HCT116 (cell line): ENCODE results near the gene GRHL3. TPM values are rescaled to one million over a fixed set of nuclear protein-coding genes. Genes with fewer than 3 reads are reported as not detected.

Experiments used
- ATAC-seq: fragments of 200-7000 bp; cut with Tn5 transposase; 2 replicates; pipeline ENCODE4 v1.9.1; 2020; ENCODE audit warnings: mild to moderate bottlenecking, moderate library complexity
- BruUV-seq: library from RNA; stranded (reverse); fragments of 400-500 nt; replicated peaks from 2 replicates; lab custom pipeline; 2021; lab: Mats Ljungman, UMichigan
- CTCF ChIA-PET: fragments of 300-600 bp; sonication (Branson Sonifier 250); formaldehyde crosslinking; loops from one replicate; lab custom pipeline; 2021; ENCODE audit warnings: antibody characterized with exemption; lab: Charles Lee
- POLR2A ChIA-PET: fragments of 300-600, 350-600 bp; sonication (Branson Sonifier 250); formaldehyde crosslinking; loops from one replicate; lab custom pipeline; 2021; ENCODE audit warnings: antibody characterized with exemption; lab: Charles Lee
- RAD21 ChIA-PET, 2 experiments: fragments of 300-600 bp; sonication (Branson Sonifier 250); formaldehyde crosslinking; loops; one replicate each; lab custom pipeline; 2023; ENCODE audit warnings: low total read pairs in 2 of 2; ENCODE audit not compliant: uncharacterized antibody in 2 of 2, unreplicated experiment in 2 of 2, low non-redundant PET in 1 of 2; lab: Charles Lee
- DNase-seq: peaks from one replicate; pipeline ENCODE4 v3.0.0-alpha.2; 2010; ENCODE audit warnings: low read depth, low spot score
- H2AFZ ChIP-seq: fragments of 200-600 bp; shearing (Covaris generic), sonication (generic); 2 replicates; pipeline ENCODE4 v1.6.1; 2017; ENCODE audit warnings: low read depth, mixed run types, mixed read lengths, antibody characterized with exemption, low read length; ENCODE audit not compliant: poor library complexity, severe bottlenecking
- H3K27ac ChIP-seq: 2 replicates; pipeline ENCODE4 v1.5.1; 2012; ENCODE audit warnings: low read depth, low read length
- H3K27me3 ChIP-seq: fragments of 200-600 bp; sonication (generic); 2 replicates; pipeline ENCODE4 v1.6.1; 2016; ENCODE audit warnings: mixed run types, low read length, mixed read lengths; ENCODE audit not compliant: insufficient read depth
- H3K36me3 ChIP-seq, 2 experiments: fragments of 200-500 bp in 1 of 2; fragments of 200-600 bp in 1 of 2; sonication (Bioruptor generic) in 1 of 2; sonication (generic) in 1 of 2; 2 replicates each; pipeline versions ENCODE4 v1.5.1 to v1.6.1; 2014 to 2016; ENCODE audit warnings: low read length in 2 of 2, inconsistent platforms in 1 of 2, mixed read lengths in 1 of 2, mixed run types in 1 of 2; ENCODE audit not compliant: insufficient read depth in 2 of 2, control insufficient read depth in 1 of 2
- H3K4me1 ChIP-seq, 2 experiments: fragments of 200-600 bp in 1 of 2; sonication (generic) in 1 of 2; 2 replicates each; pipeline versions ENCODE4 v1.5.1 to v1.6.1; 2012 to 2017; ENCODE audit warnings: low read length in 2 of 2, inconsistent platforms in 1 of 2, mild to moderate bottlenecking in 1 of 2, mixed read lengths in 1 of 2, mixed run types in 1 of 2, moderate library complexity in 1 of 2; ENCODE audit not compliant: insufficient read depth in 2 of 2, control insufficient read depth in 1 of 2
- H3K4me2 ChIP-seq: fragments of 200-600 bp; sonication (generic); 2 replicates; pipeline ENCODE4 v1.6.1; 2017; ENCODE audit warnings: mixed run types, low read length, mixed read lengths
- H3K4me3 ChIP-seq, 2 experiments: fragments of 200-600 bp in 1 of 2; sonication (generic) in 1 of 2; replicated peaks in 1 of 2; 2 replicates each; pipeline ENCODE4 v1.5.1; 2011 to 2016; ENCODE audit warnings: low read length in 2 of 2, control low read depth in 1 of 2, low read depth in 1 of 2, mild to moderate bottlenecking in 1 of 2, mixed read lengths in 1 of 2, mixed run types in 1 of 2
- H3K79me2 ChIP-seq: fragments of 200-600 bp; sonication (generic); 2 replicates; pipeline ENCODE4 v1.6.1; 2017; ENCODE audit warnings: mild to moderate bottlenecking, mixed run types, low read length, moderate library complexity, mixed read lengths; ENCODE audit not compliant: insufficient read depth
- H3K9ac ChIP-seq: fragments of 200-600 bp; sonication (generic); 2 replicates; pipeline ENCODE4 v1.6.1; 2016; ENCODE audit warnings: low read length, mixed read lengths
- H3K9me2 ChIP-seq: fragments of 200-600 bp; sonication (generic), shearing (Covaris generic); 2 replicates; pipeline ENCODE4 v1.6.1; 2017; ENCODE audit warnings: mixed run types, mild to moderate bottlenecking, moderate library complexity; ENCODE audit not compliant: insufficient read depth
- H3K9me3 ChIP-seq, 2 experiments: fragments of 200-500 bp in 1 of 2; fragments of 200-600 bp in 1 of 2; sonication (Bioruptor generic) in 1 of 2; sonication (generic) in 1 of 2; 2 replicates each; pipeline ENCODE4 v1.6.1; 2014 to 2017; ENCODE audit warnings: low read length in 2 of 2, mixed read lengths in 2 of 2, inconsistent platforms in 1 of 2, low read depth in 1 of 2, mild to moderate bottlenecking in 1 of 2, mixed run types in 1 of 2, moderate library complexity in 1 of 2; ENCODE audit not compliant: control insufficient read depth in 1 of 2, insufficient read depth in 1 of 2
- H4K20me1 ChIP-seq: fragments of 200-600 bp; sonication (generic), shearing (Covaris generic); 2 replicates; pipeline ENCODE4 v1.6.1; 2017; ENCODE audit warnings: mixed run types, mild to moderate bottlenecking, moderate library complexity; ENCODE audit not compliant: insufficient read depth
- CTCF ChIP-seq, 3 experiments: fragments of 200-600 bp in 1 of 3; sonication (generic) in 1 of 3; IDR thresholded peaks in 2 of 3; conservative IDR thresholded peaks in 1 of 3; 2 replicates each; pipeline ENCODE4 v1.5.1; 2012 to 2017; ENCODE audit warnings: low read depth in 2 of 3, low read length in 2 of 3, antibody characterized with exemption in 1 of 3, borderline replicate concordance in 1 of 3, control low read depth in 1 of 3, mild to moderate bottlenecking in 1 of 3, mixed read lengths in 1 of 3, mixed run types in 1 of 3, moderate library complexity in 1 of 3; ENCODE audit not compliant: insufficient read depth in 1 of 3
- EGR1 ChIP-seq: IDR thresholded peaks from 2 replicates; pipeline ENCODE4 v1.6.1; 2012; ENCODE audit warnings: low read depth
- ELF1 ChIP-seq: IDR thresholded peaks from 2 replicates; pipeline ENCODE4 v1.6.1; 2012; ENCODE audit warnings: low read depth, borderline replicate concordance
- EZH2 ChIP-seq: fragments of 200-600 bp; sonication (generic); IDR thresholded peaks from 2 replicates; pipeline ENCODE4 v1.6.1; 2017; ENCODE audit warnings: antibody characterized with exemption, mixed run types
- EZH2phosphoT487 ChIP-seq: fragments of 200-600 bp; IDR thresholded peaks from 2 replicates; pipeline ENCODE4 v1.6.1; 2018; ENCODE audit warnings: antibody characterized with exemption, borderline replicate concordance
- FOSL1 ChIP-seq: IDR thresholded peaks from 2 replicates; pipeline ENCODE4 v1.6.1; 2012; ENCODE audit warnings: low read depth
- POLR2A ChIP-seq: IDR thresholded peaks from 2 replicates; pipeline ENCODE4 v1.7.0; 2011; ENCODE audit warnings: borderline replicate concordance; ENCODE audit not compliant: insufficient read depth, insufficient read length; ENCODE audit errors: extremely low read depth
- POLR2AphosphoS5 ChIP-seq: IDR thresholded peaks from 2 replicates; pipeline ENCODE4 v1.6.1; 2011; ENCODE audit warnings: mild to moderate bottlenecking, low read depth, low read length, moderate library complexity
- RAD21 ChIP-seq: IDR thresholded peaks from 2 replicates; pipeline ENCODE4 v1.6.1; 2012; ENCODE audit warnings: low read depth, mild to moderate bottlenecking
- SIN3A ChIP-seq: IDR thresholded peaks from 2 replicates; pipeline ENCODE4 v1.6.1; 2012; ENCODE audit warnings: low read depth
- SP1 ChIP-seq: IDR thresholded peaks from 2 replicates; pipeline ENCODE4 v1.6.1; 2012; ENCODE audit warnings: low read depth
- SRF ChIP-seq: IDR thresholded peaks from 2 replicates; pipeline ENCODE4 v1.6.1; 2012; ENCODE audit warnings: low read depth
- TCF7L2 ChIP-seq: IDR thresholded peaks from 2 replicates; pipeline ENCODE4 v1.7.0; 2011; ENCODE audit warnings: borderline replicate concordance, inconsistent platforms; ENCODE audit not compliant: insufficient read depth, insufficient read length; ENCODE audit errors: extremely low read depth
- YY1 ChIP-seq: IDR thresholded peaks from 2 replicates; pipeline ENCODE4 v1.6.1; 2011; ENCODE audit warnings: low read length, low read depth, moderate library complexity, mild to moderate bottlenecking; ENCODE audit not compliant: insufficient replicate concordance; ENCODE audit errors: extremely low read depth
- ZBTB33 ChIP-seq: IDR thresholded peaks from 2 replicates; pipeline ENCODE4 v1.6.1; 2011; ENCODE audit warnings: mild to moderate bottlenecking, low read length, moderate library complexity; ENCODE audit not compliant: insufficient replicate concordance; ENCODE audit errors: extremely low read depth
- ZFX ChIP-seq: fragments of 450-650 bp; IDR thresholded peaks from 2 replicates; pipeline ENCODE4 v1.6.1; 2017
- ZNF274 ChIP-seq: fragments of 200-500 bp; sonication (Bioruptor generic); IDR thresholded peaks from 2 replicates; pipeline ENCODE4 v1.6.1; 2014; ENCODE audit warnings: mild to moderate bottlenecking, low read depth, low read length, inconsistent platforms
- intact Hi-C: fragments of 100-400 bp; cut with micrococcal nuclease; formaldehyde crosslinking; loops from 2 replicates; pipeline ENCODE4 v1.10.0; 2022
- total RNA-seq: library from RNA; stranded (reverse); gene quantifications from one replicate; pipeline ENCODE4 v1.2.1, GENCODE V29; 2021; ENCODE audit not compliant: unreplicated experiment
- TF ChIP-seq, protein P1 (sequence below): IDR thresholded peaks from 2 replicates; pipeline ENCODE4 v1.6.1; 2012
- TF ChIP-seq, protein P2 (sequence below): IDR thresholded peaks from 2 replicates; pipeline ENCODE4 v1.6.1; 2012
- TF ChIP-seq, protein P3 (sequence below): IDR thresholded peaks from 2 replicates; pipeline ENCODE4 v1.6.1; 2012; ENCODE audit warnings: low read depth

Gene GRHL3
- total RNA-seq, 1 experiment from 2014 or later = 1.0 TPM

- Histone ChIP-seq H3K9me2 (no peaks in the 10 kb centered on the region), H3K4me2 (no peak overlapping the region), H3K4me3 (no peak overlapping the region), H3K4me1 (no peaks in the 10 kb centered on the region), H4K20me1 (no peaks in the 10 kb centered on the region), H2AFZ (no peak overlapping the region), H3K9me3 (no peaks in the 10 kb centered on the region), H3K79me2 (no peaks in the 10 kb centered on the region), H3K27me3 (no peaks in the 10 kb centered on the region), H3K9ac (no peak overlapping the region), H3K27ac (no peak overlapping the region), H3K36me3 (no peaks in the 10 kb centered on the region)
- TF ChIP-seq ZBTB33 (no peak), YY1 (no peak), EZH2 (no peak), ELF1 (no peak), POLR2A (no peak), SRF (no peak), RAD21 (no peak), CTCF (IDR thresholded peaks at IDR 0.05 in 2 of 3, conservative IDR thresholded peaks at IDR 0.05 in 1 of 3; ENCODE audit: borderline replicate concordance in 1 of 3, insufficient read depth in 1 of 3, low read depth in 2 of 3, low read length in 2 of 3) (no peak), SIN3A (no peak), EGR1 (no peak), TCF7L2 (no peak), ZFX (no peak), ZNF274 (no peak), POLR2AphosphoS5 (no peak), SP1 (no peak), EZH2phosphoT487 (no peak), FOSL1 (no peak)
- TF ChIP-seq, protein P1, sequence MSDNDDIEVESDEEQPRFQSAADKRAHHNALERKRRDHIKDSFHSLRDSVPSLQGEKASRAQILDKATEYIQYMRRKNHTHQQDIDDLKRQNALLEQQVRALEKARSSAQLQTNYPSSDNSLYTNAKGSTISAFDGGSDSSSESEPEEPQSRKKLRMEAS = no peak
- TF ChIP-seq, protein P2, sequence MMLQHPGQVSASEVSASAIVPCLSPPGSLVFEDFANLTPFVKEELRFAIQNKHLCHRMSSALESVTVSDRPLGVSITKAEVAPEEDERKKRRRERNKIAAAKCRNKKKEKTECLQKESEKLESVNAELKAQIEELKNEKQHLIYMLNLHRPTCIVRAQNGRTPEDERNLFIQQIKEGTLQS = no peak
- TF ChIP-seq, protein P3, sequence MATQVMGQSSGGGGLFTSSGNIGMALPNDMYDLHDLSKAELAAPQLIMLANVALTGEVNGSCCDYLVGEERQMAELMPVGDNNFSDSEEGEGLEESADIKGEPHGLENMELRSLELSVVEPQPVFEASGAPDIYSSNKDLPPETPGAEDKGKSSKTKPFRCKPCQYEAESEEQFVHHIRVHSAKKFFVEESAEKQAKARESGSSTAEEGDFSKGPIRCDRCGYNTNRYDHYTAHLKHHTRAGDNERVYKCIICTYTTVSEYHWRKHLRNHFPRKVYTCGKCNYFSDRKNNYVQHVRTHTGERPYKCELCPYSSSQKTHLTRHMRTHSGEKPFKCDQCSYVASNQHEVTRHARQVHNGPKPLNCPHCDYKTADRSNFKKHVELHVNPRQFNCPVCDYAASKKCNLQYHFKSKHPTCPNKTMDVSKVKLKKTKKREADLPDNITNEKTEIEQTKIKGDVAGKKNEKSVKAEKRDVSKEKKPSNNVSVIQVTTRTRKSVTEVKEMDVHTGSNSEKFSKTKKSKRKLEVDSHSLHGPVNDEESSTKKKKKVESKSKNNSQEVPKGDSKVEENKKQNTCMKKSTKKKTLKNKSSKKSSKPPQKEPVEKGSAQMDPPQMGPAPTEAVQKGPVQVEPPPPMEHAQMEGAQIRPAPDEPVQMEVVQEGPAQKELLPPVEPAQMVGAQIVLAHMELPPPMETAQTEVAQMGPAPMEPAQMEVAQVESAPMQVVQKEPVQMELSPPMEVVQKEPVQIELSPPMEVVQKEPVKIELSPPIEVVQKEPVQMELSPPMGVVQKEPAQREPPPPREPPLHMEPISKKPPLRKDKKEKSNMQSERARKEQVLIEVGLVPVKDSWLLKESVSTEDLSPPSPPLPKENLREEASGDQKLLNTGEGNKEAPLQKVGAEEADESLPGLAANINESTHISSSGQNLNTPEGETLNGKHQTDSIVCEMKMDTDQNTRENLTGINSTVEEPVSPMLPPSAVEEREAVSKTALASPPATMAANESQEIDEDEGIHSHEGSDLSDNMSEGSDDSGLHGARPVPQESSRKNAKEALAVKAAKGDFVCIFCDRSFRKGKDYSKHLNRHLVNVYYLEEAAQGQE = no peak
- DNase-seq (no peak), ATAC-seq (no peak)
- POLR2A ChIA-PET = interaction anchor here (1.7 kb wide), 1 partner anchor 15 kb away, joined by 3 read pairs; the partner anchor contains the start of gene NIPAL3
- CTCF ChIA-PET = interaction anchor here (1.1 to 1.9 kb wide), 5 partner anchors 9 to 250 kb away, joined by 4 to 8 read pairs (median 6); partner anchors contain the start of gene NIPAL3
- RAD21 ChIA-PET = no interaction called here
- BruUV-seq = no TSS peak
- intact Hi-C loops = no loop called here
These were observed 80.9 kb downstream of the GRHL3 start for GRCh38 chr1:24400065-24400464.
